ENCODE data around the gene SREK1.

DNA sequence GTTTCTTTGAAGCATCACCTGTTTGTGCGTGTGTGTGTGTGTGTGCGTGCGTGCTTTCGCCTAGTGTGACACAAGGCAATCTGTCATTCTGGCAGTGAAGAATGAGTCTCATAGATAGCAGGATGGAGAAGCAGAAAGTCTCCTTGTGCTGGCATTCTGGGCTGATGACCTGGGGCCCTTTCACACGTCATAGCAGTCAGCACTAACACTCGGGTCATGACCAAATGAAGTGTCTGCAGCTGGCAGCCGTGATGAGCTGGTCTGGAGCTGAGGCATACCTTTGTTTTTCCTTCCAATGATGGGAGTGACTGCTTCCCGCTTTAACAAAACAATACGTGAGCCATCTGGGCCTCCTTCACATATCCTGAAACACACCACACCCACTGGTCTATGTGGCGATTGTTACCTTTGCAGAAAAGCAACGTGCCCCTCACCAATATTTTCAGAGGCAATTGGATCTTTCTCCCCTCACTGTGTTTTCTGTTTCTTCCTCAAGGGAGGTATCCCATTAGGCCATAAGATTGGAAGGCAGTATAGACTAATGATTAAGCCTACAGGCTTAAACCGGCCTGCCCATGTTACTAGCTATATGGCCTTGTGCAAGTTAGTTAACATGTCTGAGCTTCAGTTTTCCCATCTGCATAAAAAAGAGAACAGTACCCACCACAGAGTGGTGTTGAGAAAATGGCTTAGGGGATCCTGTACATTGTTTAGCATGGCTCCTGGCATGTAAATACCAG lies 88.8 kb downstream of the SREK1 start:
- TF ChIP-seq CTCF (IDR thresholded peaks at IDR 0.05; ENCODE audit: low read length) = no peak
- no peak for TF ChIP-seq EZH2 (IDR thresholded peaks at IDR 0.05; ENCODE audit: borderline replicate concordance, low read length)

Measured in OCI-LY1 (cell line).